ENCODE measurements around the gene EPHA7.

DNA sequence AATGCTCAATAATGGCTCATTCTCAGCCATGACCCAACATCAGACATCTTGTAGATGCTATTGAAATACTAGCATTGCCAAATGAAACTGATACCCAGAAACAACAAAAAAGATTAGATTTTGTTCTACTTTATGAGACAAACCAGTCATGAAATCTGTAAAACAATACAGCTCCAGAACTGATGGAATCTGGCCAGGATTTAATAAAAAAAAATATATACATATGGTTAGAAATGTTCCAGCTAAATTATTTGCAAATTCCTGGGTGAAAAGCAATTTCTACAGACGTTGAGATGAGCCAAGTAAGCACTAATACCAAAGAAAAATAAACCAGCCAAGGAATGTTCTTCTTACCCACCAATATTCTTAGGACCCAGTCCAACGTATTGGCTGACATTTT, 201.3 kb downstream of the EPHA7 start:
- TF ChIP-seq CTCF (IDR thresholded peaks at IDR 0.05; ENCODE audit: low read depth, low read length, missing input control) (no peak), REST (IDR thresholded peaks at IDR 0.05) (no peak), NR2F2 (IDR thresholded peaks at IDR 0.05) (no peak), TAF1 (conservative IDR thresholded peaks at IDR 0.05) (no peak), RAD21 (IDR thresholded peaks at IDR 0.05) (no peak), HNF4A (conservative IDR thresholded peaks at IDR 0.05) (no peak), JUND (IDR thresholded peaks at IDR 0.05) (no peak), SP1 (IDR thresholded peaks at IDR 0.05) (no peak), GABPA (IDR thresholded peaks at IDR 0.05 in 1 of 2, conservative IDR thresholded peaks at IDR 0.05 in 1 of 2) (no peak), YY1 (IDR thresholded peaks at IDR 0.05) (no peak), ZBTB33 (IDR thresholded peaks at IDR 0.05) (no peak), RXRA (IDR thresholded peaks at IDR 0.05) (no peak)
- TF ChIP-seq, protein P1, sequence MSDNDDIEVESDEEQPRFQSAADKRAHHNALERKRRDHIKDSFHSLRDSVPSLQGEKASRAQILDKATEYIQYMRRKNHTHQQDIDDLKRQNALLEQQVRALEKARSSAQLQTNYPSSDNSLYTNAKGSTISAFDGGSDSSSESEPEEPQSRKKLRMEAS (IDR thresholded peaks at IDR 0.05): no peak
- TF ChIP-seq, protein P2, sequence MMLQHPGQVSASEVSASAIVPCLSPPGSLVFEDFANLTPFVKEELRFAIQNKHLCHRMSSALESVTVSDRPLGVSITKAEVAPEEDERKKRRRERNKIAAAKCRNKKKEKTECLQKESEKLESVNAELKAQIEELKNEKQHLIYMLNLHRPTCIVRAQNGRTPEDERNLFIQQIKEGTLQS (IDR thresholded peaks at IDR 0.05): no peak

Measured in liver (tissue), 3 donors.